ENCODE data around the gene ACTL7B.
"Not testable (repeated sequence)": the region's sequence is repeated elsewhere in the genome, so short reads cannot be mapped to it uniquely, and the experiment has no call there.

ACTL7B gene

DNA sequence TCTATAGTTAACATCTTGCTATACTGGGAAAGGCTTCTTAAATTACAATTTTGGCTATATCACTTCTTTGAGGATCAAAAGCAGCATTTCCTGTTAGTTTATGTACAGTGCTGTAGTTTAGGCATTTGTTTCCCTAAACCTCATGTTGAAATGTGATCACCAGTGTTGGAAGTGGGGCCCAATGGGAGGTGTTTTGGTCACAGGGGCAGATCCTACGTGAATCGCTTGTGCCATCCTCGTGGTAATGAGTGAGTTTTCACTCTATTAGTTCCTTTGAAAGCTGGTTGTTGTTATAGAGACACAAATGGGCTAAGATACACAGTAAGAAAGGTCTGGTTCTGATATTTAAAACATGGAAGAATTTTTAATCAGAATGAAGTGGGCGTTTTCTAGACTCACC is 12.0 kb upstream of the ACTL7B start:
- DNase-seq = no peak

DNA sequence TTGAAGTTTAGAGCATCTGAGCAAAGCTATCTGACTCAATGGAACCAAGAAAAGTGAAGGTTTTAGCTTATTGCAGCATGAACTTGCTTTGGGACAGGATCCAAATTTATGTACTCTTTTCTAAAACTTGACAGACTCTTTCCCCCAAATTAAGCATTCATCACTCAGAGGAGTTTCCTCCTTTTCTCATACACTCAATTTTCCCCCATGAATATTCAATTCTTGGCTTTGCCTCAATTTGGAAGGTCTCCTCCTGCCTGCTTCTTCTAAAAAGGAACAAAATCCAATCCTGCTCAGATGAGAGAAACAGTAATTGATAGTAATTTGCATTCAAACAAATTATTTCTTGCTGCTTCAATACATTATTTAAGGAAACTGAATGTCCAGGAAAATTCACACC is 11.3 kb upstream of the ACTL7B start:
- no peak for DNase-seq

DNA sequence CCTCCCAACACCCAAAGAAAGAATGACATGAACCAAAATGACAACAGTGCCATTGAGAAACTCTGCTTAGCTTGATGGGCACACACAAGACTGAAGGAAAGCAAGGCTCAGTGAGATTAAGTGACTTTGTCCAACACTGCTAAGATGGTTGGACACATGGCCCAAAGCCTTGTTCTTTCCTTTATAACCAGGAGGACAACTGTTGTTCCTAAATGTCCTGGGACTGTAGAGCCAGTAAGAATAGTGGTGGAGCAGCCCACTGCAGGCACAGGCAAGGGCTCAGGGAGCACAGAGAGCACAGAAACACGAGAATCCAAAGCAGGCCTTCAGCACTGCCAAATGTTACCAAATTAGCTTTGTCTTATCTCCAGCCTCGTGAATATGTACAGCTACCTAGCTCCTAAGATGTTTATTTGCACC is 10.2 kb upstream of the ACTL7B start:
- no peak for DNase-seq

DNA sequence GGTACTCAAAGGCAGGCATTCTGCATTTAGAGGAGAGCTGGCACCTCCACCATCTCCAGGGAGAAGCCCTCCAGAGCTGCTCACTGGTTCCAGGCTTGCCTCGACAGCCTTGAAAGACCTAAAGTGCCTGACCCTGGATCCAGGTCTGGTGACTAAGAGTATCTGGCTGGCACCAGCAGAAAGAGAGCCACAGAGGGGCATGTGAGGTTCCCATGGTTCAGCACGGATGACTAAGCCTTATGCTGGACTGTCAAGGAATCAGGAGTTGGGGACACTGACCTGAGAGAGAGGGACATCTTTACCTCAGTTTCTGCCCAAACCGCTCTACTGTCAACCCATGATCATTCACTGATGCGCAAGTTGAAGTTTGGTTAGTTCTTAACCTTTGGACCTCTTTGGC is 9.3 kb upstream of the ACTL7B start:
- DNase-seq = no peak

DNA sequence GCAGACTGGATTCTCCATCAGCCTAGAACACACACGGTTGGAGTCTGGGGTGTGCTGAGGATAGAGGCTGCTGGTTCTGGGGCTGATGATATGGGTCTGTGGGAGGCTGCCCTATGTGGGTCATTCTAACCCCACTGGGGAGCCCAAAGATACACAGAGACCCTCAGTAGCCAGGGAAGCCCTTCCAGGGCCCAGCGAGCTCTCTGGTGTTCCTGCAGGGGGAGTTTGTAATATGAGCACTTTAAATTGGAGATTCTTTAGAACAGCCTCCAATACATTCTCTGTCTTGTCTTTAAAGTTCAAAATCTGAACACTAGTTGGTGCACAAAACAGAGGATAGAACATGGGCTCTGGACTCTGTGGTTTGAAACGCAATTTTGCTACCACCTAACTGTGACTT is 8.7 kb upstream of the ACTL7B start:
- no peak for DNase-seq

DNA sequence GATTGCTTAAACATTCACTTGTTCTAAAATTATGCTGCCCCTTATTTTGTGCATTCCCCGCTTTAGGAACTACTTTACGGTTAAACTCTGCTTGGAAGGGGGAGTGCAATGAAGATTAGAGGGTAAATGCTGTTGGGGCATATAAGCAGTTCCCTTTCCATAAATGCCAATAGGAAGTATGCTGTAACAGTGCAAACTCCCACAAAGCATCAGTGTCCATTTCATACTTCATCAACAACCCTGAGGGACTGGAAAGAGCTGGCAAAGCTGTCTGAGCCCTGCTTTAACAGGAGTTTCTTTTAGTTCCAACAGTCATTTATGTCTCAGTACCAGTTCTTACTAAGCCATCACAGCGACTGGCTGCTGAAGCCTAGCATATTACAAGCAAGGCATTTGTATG is 8.1 kb upstream of the ACTL7B start:
- DNase-seq = no peak

DNA sequence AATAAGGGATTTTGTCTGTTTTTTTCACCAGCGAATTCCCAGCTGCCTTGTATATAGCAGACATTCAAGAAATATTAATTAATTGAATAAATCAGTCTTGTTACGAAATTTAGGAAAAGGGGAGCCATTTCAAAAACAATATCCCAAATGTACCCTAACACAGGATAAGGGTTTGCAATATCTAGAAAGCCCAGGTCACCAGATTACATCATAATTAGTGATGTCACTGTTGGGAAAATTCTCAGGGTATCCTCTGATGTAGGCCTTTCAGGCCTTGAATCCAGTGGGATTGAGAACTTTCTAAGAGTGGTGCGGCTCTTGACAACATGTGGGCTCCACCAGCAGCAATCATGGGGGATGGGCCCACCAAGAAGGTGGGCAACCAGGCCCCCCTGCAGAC is 6.2 kb upstream of the ACTL7B start, which contains the start of gene ACTL7A:
Gene ACTL7A, plus strand, starts transcription at position 270 of the 400 bp plus-strand sequence. Its CDS starts 57 bp downstream, at position 327.
- no peak for DNase-seq

DNA sequence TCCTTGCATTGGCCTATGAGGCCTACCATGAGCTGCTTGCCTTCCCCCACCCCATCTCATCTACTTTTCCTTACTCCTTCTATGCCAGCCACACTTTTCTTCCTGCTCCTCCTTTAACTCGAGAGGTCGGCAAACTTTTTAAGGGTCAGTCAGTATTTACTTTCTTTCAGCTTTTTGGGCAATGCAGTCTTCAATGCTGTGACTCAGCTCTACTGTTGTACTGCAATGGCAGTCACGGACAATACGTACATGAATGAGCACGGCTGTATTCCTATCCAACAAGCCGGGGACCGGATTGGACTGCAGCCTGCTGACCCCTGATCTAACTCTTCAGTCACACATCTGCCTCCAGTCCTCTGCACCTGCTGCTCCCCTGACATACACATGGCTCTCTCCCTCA is 5.7 kb upstream of the ACTL7B start:
- no peak for DNase-seq

DNA sequence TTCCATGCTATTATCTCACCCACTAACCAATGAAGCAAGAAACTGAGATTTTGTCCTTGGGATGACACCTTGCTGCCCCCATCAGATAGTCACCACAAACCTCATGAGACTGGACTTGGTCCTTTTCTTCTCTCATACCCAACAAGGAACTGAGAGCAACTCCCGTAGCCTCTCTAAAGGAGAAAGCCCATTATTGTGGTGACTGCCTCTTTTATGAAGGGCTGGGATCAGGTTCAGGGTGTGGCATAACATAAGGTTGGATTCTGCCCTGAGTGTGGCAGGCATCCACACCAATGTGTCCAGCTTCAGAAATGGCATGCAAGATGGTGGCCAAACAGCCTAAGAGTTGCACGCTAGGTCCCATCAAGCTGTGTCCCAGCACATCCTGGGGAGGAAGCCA is 5.0 kb upstream of the ACTL7B start:
- DNase-seq = no peak

DNA sequence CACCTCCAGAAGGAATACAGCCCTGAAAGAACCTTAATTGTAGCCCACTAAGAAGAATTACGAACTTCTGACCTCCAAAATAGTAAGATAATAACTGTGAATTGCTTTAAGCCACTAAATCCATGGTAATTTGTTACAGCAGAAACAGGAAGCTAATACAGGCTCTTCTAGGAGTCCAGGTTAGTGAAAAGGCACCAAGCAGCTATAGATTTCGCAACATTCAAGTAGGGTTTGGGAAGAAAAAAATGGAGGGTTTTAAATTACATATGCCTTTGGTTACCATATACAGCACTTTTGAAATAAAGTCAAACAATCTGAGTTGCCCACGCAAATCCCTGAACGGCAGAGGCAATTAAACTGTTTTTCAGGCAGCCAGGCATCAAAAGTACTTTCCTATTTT is 4.6 kb upstream of the ACTL7B start:
- no peak for DNase-seq

DNA sequence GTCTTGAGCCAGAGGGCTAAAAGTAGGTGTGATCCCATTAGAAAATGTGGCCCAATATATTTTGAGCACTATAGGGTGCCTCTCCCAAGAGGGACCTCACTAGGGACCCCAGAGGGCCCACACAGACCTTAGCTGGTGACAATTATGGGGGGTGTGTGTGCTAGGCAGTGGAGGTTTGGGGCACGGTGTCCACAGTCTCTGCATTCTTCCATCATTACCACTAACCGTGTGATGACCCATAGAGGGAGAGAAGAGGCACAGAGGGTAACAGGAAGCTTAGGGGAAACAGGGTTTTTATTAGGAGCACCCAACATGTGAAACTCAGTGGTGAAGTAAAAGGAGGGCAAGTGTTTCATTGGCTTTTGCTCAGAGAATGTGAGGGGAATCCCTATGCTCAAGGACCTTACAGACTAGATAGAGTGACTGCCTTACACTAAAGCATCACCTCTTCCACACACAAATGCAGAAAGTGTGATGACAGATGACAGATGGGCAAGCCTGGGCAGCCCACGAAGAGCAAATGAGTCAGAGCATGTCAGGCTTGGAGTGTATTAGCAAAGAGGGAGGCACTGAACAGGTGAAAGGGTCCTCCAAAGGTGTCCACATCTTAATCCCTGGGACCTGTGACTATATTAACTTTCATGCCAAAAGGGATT is 3.8 kb upstream of the ACTL7B start:
- DNase-seq = no peak

DNA sequence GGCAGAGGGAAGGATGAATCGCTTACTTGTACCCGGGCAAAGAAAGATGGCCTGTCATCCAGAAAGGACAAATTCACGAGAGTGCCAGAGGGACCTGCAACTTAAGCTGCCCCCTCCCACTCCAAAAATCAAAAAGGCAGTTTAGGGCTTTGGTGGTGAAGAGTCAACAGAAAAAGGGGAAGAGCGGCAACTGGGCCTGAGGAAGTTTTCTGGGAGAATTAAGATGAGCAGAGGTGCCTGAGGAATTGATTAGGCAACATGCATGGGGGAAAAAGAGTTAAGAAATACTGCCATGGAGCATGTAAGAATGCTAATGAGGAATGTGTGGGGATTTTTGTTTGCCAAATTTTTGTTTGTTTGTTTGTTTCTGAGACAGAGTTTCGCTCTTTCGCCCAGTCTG is 1.8 kb upstream of the ACTL7B start:
- no peak for DNase-seq

DNA sequence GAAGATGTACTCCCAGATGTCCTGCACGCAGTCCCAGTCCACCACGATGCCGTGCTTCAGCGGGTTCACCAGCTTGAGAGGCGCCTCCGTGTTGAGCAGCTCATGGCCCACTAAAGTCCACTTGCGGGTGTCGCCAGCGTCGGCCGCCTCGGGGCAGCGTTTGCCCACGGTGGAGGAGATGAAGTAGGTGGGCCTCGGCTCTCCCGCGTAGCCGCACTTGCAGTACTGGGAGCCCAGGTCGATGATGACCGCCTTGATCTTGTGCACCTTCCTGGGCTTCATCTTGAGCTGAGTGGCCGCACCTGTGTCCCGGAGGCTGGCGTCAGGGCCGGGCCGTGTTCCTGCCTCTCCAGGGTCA is 278 bp downstream of the ACTL7B start:
- DNase-seq = no peak

DNA sequence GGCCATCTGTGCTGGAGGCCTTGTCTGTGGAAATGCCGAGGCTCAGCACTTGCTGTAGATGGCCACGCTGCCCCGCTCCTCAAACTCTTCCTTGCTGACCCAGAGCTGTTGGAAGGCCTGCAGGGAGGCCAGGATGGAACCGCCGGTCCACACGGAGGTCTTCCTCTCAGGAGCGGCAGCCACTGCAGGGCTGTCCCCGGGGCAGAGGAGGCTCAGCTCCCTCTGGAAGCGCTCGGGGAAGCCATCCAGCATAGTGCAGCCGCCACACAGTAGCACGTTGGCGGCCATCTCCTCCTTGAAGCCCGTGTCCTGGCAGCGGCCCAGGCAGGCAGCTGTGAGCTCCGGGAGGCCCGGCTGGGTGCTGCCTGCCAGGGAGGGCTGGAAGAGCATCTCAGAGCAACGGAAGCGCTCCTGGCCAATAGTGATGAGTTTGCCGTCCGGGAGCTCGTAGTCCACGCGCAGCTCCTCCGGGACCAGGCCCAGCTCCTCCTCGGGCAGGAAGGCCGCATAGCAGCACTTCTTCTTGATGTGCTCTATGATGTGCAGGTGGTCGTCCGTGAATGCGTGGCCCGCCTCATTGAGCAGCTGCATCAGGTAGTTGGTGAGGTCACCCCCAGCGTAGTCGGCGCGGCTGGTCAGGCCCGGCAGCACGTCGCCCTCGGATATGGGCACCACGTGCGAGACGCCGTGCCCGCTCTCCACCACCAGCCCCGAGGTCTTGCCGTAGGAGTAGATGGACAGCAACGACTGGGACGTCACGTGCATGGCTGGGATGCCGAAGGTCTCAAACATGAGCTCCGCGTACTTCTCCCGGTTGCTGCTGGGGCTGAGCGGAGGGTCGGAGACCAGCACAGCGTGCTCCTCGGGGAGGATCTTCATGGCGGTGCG is 901 bp downstream of the ACTL7B start:
- DNase-seq = no peak

DNA sequence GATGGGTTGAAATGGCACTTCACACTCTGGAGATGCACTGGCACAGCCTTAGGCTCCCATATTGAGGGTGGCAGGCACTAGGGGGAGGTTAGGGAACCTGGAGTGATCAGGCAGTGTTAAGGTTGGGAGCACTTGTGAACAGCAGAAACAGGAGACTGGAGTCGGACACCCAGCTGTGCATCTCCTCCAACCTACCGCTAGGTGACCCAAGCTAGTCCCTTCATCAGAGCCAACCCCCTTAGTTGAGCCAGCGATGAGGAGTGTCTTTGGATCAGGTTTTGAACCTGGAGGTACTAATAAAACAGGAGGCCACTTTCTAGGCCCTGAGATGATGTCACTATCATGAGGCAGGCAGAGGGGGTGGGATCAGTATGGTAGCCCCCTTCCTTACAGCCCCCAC is 1.7 kb downstream of the ACTL7B start:
- no peak for DNase-seq

DNA sequence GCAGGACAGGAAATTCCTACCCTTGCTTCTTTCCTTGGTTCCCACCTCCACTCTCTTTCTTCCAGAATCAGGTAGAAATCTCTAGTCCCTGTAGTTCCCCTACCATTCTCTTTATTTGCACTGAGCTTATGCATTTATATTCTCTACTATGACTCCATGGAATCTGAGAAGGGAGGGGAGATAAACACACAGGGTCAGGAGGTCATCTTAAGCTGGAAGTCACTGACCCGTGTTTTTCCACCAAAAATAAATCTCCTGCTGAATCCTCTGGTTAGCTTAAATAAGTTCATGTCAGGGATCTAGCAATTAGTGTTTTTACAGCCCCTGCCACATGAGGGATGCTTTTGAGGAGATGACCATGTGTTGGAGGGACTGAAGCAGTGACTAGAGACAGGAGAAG is 3.7 kb downstream of the ACTL7B start:
- no peak for DNase-seq

DNA sequence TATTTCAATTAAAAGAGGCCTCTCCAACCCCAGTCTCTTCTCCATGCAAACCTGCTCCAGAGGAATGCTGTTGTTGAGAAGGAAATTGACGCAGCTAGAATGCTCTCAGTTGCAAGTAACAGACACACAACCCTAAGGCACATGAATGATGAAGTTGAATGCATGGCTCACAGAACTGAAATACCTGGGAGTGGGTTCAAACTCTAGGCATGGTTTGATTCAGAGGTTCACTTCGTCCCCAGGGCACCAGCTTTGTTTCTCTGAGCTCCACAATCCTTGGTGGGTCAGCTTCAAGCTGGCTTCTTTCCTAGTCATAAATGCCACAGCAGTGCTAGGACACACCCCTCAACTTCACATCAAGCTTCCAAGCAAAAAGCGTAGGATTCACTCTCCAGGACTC is 4.6 kb downstream of the ACTL7B start:
- DNase-seq = no peak

DNA sequence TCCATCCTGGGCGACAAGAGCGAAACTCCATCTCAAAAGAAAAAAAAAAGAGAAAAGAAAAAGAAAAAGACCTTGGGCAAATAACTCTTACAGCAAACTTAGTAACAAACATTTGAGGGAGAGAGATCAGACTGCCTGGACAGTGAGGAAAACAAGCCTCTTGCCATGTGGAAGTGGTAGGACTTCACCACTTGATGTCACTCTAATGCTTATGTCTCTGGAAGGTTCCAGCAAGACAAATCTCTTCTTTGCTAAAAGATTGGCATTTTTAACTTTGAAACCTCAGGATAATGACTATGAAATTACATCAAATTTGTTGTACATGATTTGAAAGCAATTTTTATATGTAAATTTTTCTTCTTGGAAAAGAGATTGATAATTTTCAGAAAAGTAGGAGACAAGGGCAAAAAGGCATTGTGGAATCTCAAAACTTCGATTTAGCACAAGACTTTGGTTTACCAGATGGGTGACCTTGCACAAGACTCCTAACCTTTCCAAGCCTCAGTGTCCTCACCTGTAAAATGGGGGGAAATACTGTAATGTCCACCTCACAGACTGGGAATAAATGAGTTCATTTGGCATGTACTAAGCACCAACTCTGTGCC is 5.4 kb downstream of the ACTL7B start:
- no peak for DNase-seq

DNA sequence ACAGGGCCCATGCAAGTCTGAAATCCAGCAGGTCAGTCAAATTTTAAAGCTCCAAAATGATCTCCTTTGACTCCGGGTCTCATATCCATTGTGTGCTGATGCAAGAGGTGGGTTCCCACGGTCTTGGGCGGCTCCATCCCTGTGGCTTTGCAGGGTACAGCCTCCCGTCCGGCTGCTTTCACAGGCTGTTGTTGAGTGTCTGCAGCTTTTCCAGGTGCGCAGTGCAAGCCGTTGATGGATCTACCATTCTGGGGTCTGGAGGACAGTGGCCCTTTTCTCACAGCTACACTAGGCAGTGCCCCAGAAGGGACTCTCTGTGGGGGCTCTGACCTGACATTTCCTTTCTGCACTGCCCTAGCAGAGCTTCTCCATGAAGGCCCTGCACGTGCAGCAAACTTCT is 7.5 kb downstream of the ACTL7B start:
- DNase-seq = not testable (repeated sequence)

DNA sequence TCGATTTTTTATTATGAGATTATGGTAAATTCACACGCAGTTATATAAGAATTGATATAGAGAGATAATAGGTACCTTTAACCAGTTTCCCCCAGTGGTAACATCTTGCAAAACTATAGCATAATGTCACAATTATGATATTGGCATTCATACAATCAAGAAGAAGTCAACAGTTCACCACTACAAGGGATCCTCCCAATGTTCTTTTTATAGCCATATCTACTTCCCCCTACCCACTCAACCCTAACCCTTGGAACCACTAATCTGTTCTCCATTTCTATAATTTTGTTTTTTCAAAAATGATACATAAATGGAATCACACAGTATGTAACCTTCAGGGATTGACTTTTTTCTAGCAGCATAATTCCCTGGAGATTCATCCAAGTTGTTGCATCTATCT is 9.8 kb downstream of the ACTL7B start:
- no peak for DNase-seq

DNA sequence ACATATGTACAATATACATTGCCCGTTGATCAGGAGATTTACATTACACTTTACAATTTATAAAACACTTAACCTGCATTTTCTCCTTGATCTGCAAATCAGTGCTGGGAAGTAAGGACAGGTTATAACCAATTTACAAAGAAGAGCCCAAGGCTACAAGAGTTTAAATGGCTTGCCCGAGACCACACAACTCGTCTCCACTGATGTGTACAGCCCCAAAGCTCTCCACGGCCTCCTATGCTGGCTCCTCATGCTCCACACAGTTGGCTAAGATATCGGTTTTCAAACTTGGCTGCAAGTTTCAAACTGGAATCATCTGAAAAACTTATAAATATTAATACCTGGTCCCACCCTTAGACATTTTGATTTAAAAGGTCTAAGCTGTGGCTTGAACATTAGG is 10.3 kb downstream of the ACTL7B start:
- DNase-seq = no peak

DNA sequence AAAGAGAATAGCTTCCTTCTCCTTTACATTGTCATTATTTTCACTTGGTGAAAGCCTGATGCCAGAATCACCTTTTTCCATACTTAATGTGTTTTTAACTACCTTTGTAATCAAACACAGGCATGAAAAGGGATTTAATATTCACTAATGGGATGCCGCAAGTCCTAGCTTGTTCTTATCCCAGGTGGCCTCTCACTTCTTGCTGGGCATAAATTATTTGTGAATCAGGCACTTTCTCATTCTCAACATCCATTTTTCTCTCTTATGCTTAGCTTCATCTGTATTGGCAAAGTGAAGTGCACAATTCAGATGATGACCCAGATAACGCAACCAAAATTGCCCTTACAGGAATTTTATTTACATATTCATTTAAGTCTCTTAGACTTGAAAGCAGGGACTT is 10.9 kb downstream of the ACTL7B start:
- no peak for DNase-seq

DNA sequence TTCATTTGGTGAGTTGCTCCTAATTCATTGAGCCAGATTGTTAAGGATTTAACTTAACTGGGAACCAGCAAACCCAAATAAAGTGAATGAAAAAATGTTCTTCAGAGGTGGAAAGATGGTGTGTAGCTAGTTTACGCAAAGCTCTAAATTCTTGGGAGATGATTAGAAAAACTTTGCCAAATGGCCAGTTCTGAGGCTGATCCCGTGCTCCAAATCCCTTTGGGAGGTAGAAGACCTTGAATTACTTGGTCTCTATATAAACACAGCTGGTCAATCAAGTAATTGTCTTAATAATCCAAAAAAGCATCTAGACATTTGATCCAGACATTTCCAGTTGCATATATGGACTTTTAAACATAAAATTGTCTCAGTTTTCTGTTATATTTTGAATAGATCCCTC is 11.4 kb downstream of the ACTL7B start:
- DNase-seq = no peak

DNA sequence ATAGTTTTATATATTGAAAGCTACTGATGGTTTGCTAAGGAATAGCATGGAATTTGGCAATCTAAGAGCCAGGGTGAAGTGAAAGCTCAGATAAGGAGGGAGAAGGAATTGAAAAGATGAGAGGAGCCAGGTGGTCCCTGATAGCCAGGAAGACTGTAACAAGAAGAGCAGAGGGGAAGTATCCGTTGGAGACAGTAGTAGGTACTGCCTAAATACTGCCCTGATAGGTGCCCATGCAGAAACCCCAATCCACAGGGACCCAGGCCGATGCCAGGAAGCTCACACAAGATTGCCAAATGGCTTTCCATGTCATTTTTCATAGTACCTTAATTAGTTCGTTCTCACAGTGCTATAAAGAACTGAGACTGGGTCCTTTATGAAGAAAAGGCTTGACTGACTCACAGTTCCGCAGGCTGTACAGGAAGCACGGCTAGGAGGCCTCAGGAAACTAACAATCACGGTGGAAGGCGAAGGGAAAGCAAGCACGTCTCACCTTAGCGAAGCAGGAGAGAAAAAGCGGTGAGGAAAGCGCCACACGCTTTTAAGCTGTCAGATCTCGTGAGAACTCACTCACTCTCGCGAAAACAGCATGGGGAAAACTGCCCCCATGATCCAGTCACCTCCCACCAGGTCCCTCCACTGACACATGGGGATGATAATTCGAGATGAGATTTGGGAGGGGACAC is 13.0 kb downstream of the ACTL7B start:
- DNase-seq = peak; percentile 38 to 46
